Activated CD8-positive, alpha-beta memory T cell treated with anti-CD3 and anti-CD28 coated beads, Interleukin-2, amount 50 U/mL, for 24 hours (primary cell): Measurements from ENCODE around the gene TRAP1.
"Not testable (repeated sequence)": the region's sequence is repeated elsewhere in the genome, so short reads cannot be mapped to it uniquely, and the experiment has no call there.

Source experiments
- DNase-seq: peaks from one replicate; pipeline ENCODE4 v3.0.0-alpha.2; 2020; ENCODE audit errors: extremely low read depth

TRAP1 gene

GRCh38 chr16:3612510-3613466 lies 104.5 kb downstream of the TRAP1 start:
- no peak for DNase-seq

- DNase-seq = peak; percentile 62
These were observed 106.0 kb downstream of the TRAP1 start, which contains the start of gene SLX4 for GRCh38 chr16:3611146-3611975. TSS of gene SLX4 (minus strand) at chr16:3611606. CDS start at chr16:3608964, 2,642 bp downstream.

DNA sequence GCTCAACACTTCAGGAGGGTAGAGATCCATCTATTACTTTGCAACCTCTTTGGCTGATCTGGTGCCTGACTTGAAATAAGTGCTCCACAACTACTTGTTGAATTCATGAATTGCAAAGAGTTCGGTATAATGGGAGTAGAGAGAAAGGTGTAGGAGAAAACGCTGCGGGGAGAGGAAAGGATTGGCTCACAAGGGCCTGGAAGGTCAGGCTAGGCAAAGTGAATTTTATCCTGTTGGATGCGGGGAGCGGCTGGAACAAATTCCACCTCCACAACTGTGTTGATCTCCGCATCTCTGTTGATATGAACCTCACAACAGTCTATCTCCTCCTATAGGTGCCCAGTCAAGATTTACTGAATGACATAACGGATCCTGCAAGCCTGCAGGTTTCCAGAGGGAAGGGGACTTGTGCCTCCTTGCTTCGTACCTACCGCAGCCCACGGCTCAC lies 106.6 kb downstream of the TRAP1 start:
- no peak for DNase-seq

GRCh38 chr16:3609895-3610697 lies 107.2 kb downstream of the TRAP1 start:
- DNase-seq = no peak

DNA sequence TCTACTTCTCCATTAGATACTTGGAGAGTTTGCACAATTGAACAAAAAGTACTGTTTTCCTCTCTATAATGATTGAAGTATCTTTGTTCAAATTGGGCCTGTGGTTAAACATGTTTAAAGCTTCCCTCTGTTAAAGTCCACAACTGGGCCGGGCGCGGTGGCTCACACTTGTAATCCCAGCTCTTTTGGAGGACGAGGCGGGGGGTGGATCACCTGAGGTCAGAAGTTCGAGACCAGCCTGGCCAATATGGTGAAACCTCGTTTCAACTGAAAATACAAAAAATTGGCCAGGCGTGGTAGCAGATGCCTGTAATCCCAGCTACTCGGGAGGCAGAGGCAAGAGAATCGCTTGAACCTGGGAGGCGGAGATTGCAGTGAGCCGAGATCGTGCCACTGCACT lies 108.3 kb downstream of the TRAP1 start:
- DNase-seq = not testable (repeated sequence)

- no peak for DNase-seq
These were observed 109.3 kb downstream of the TRAP1 start for GRCh38 chr16:3608069-3608468.
